Esophagus squamous epithelium (tissue), 5 donors: ENCODE measurements around the gene UBE2C. TPM values are rescaled to one million over a fixed set of nuclear protein-coding genes. Genes with fewer than 3 reads are reported as not detected.

ENCODE experiments used
- DNase-seq: peaks from one replicate; lab custom pipeline; 2025; lab: John Stamatoyannopoulos, UW
- H3K27ac ChIP-seq, 4 donors: fragments of 200-600 bp; sonication (generic); one replicate each; pipeline ENCODE4 v1.5.1; 2016 to 2019; ENCODE audit warnings: mild to moderate bottlenecking in 1 of 4
- H3K27me3 ChIP-seq, 4 donors: fragments of 200-600 bp; sonication (generic); 1 replicate in 3 of 4; 2 replicates in 1 of 4; pipeline versions ENCODE4 v1.5.1 to v1.6.0; 2017 to 2021; ENCODE audit warnings: antibody characterized with exemption in 1 of 4
- H3K36me3 ChIP-seq, 3 donors: fragments of 200-600 bp; sonication (generic); one replicate each; pipeline ENCODE4 v1.5.1; 2016 to 2019
- H3K4me1 ChIP-seq, 3 donors: fragments of 200-600 bp; sonication (generic); one replicate each; pipeline ENCODE4 v1.5.1; 2017 to 2019
- H3K4me3 ChIP-seq, 4 donors: fragments of 200-600 bp; sonication (generic); 1 replicate in 3 of 4; 2 replicates in 1 of 4; pipeline ENCODE4 v1.5.1; 2016 to 2019; ENCODE audit warnings: mild to moderate bottlenecking in 2 of 4, moderate library complexity in 1 of 4
- H3K9me3 ChIP-seq, 3 donors: fragments of 200-600 bp; sonication (generic); one replicate each; pipeline ENCODE4 v1.5.1; 2016 to 2019
- CTCF ChIP-seq, 6 experiments: fragments of 450-650 bp in 4 of 6; fragments of 200-600 bp in 2 of 6; sonication (generic) in 2 of 6; IDR thresholded peaks; one replicate each; pipeline ENCODE4 v1.5.1; 2016 to 2019; ENCODE audit warnings: antibody characterized with exemption in 6 of 6, mild to moderate bottlenecking in 4 of 6, moderate library complexity in 4 of 6
- POLR2A ChIP-seq, 4 donors: fragments of 450-650 bp; IDR thresholded peaks; one replicate each; pipeline ENCODE4 v1.6.1; 2017; ENCODE audit warnings: antibody characterized with exemption in 4 of 4, mild to moderate bottlenecking in 4 of 4, moderate library complexity in 3 of 4
- WGBS, 2 donors: methylation state at CpG; one replicate each; pipeline ENCODE4 v1.1.5; 2018; 5-methylcytosine and 5-hydroxymethylcytosine counted together
- intact Hi-C: fragments of 100-400 bp; cut with DNase I; formaldehyde crosslinking; loops from one replicate; pipeline ENCODE4 v1.15.0; 2022
- total RNA-seq, 4 donors: library from RNA; depleted of rRNA; stranded (reverse); fragments of >200 nt; gene quantifications; one replicate each; pipeline ENCODE4 v1.1.0, GENCODE V29; 2016
- donor health status: DM: yes; HTN: yes; CAD: no.

Gene UBE2C
- total RNA-seq, 4 donors from 2014 or later: 17.4 to 54.4 (median 31.2) TPM

GRCh38 chr20:45798935-45799642 lies 13.4 kb upstream of the UBE2C start:
- peaks cover 0 to 8% (median 0%) of the 10 kb centered on the region in 3 donors for H3K4me1 ChIP-seq
- intact Hi-C loops: no loop called here
- 31 to 41% methylated on average over 4 of the region's 4 CpGs for WGBS, 2 donors
- no peaks in the 10 kb centered on the region for H3K27me3 ChIP-seq
- TF ChIP-seq CTCF (IDR thresholded peaks at IDR 0.05): peak; percentile 44 to 65 (median 57)
- TF ChIP-seq POLR2A (IDR thresholded peaks at IDR 0.05): no peak
- H3K4me3 ChIP-seq: no peak overlapping the region
- no peak overlapping the region for H3K27ac ChIP-seq
- no peak for DNase-seq
- no peaks in the 10 kb centered on the region for H3K9me3 ChIP-seq
- H3K36me3 ChIP-seq: peaks cover 0 to 67% (median 46%) of the 10 kb centered on the region in 3 donors

GRCh38 chr20:45801851-45802250 lies 10.6 kb upstream of the UBE2C start:
- no peaks in the 10 kb centered on the region for H3K27me3 ChIP-seq
- no peak for DNase-seq
- H3K9me3 ChIP-seq: no peaks in the 10 kb centered on the region
- 85 to 90% methylated on average over 4 to 7 of the region's 7 CpGs for WGBS, 2 donors
- H3K4me3 ChIP-seq: no peak overlapping the region
- peaks cover 7 to 67% (median 41%) of the 10 kb centered on the region in 3 donors for H3K36me3 ChIP-seq
- H3K27ac ChIP-seq: no peak overlapping the region
- TF ChIP-seq POLR2A (IDR thresholded peaks at IDR 0.05) (no peak), CTCF (IDR thresholded peaks at IDR 0.05) (no peak)
- intact Hi-C loops: no loop called here
- peaks cover 0 to 8% (median 0%) of the 10 kb centered on the region in 3 donors for H3K4me1 ChIP-seq

GRCh38 chr20:45810191-45810970 lies 2.1 kb upstream of the UBE2C start:
- no peaks in the 10 kb centered on the region for H3K27me3 ChIP-seq
- intact Hi-C loops: loop anchor here (10.0 kb wide), 1 partner anchor 154 kb away; no protein-coding TSS in a partner anchor
- no peak overlapping the region for H3K4me3 ChIP-seq
- 87 to 89% methylated on average over 8 of the region's 8 CpGs for WGBS, 2 donors
- no peaks in the 10 kb centered on the region for H3K9me3 ChIP-seq
- no peak overlapping the region for H3K27ac ChIP-seq
- peaks cover 8 to 30% (median 12%) of the 10 kb centered on the region in 3 donors for H3K4me1 ChIP-seq
- TF ChIP-seq POLR2A (IDR thresholded peaks at IDR 0.05) (no peak), CTCF (IDR thresholded peaks at IDR 0.05) (no peak)
- peaks cover 8 to 63% (median 38%) of the 10 kb centered on the region in 3 donors for H3K36me3 ChIP-seq
- no peak for DNase-seq

GRCh38 chr20:45813006-45813340 lies 529 bp downstream of the UBE2C start:
- 0 to 6% methylated on average over 2 to 10 of the region's 11 CpGs for WGBS, 2 donors
- TF ChIP-seq POLR2A (IDR thresholded peaks at IDR 0.05) (no peak), CTCF (IDR thresholded peaks at IDR 0.05) (no peak)
- H3K27ac ChIP-seq: peak overlapping the region in 3 of 4 donors; percentile 56 to 76 (median 68)
- peaks cover 7 to 37% (median 26%) of the 10 kb centered on the region in 3 donors for H3K36me3 ChIP-seq
- H3K4me1 ChIP-seq: peaks cover 8 to 38% (median 12%) of the 10 kb centered on the region in 3 donors
- DNase-seq: no peak
- peak overlapping the region; percentile 60 to 79 (median 65) for H3K4me3 ChIP-seq
- H3K9me3 ChIP-seq: no peaks in the 10 kb centered on the region
- H3K27me3 ChIP-seq: no peaks in the 10 kb centered on the region
- intact Hi-C loops: loop anchor here (10.0 kb wide), 1 partner anchor 152 kb away; no protein-coding TSS in a partner anchor
